Measurements from ENCODE around the gene STK35.

STK35 gene

GRCh38 chr20:2125474-2126112, 24.0 kb downstream of the STK35 start:
- H3K4me3 ChIP-seq (ENCODE audit: low read length) = no peak overlapping the region
- no peak for TF ChIP-seq CTCF (IDR thresholded peaks at IDR 0.05; ENCODE audit: insufficient read depth, low read depth, low read length, missing control alignments)
- DNase-seq (ENCODE audit: low read depth) = no peak

GRCh38 chr20:2127238-2127637, 25.6 kb downstream of the STK35 start:
- H3K4me3 ChIP-seq (ENCODE audit: low read length) = no peak overlapping the region
- TF ChIP-seq CTCF (IDR thresholded peaks at IDR 0.05; ENCODE audit: insufficient read depth, low read depth, low read length, missing control alignments) = no peak
- no peak for DNase-seq (ENCODE audit: low read depth)

- no peak for DNase-seq (ENCODE audit: low read depth)
- no peak overlapping the region for H3K4me3 ChIP-seq (ENCODE audit: low read length)
- TF ChIP-seq CTCF (IDR thresholded peaks at IDR 0.05; ENCODE audit: insufficient read depth, low read depth, low read length, missing control alignments) = no peak
Measured at GRCh38 chr20:2128542-2128941, 26.9 kb downstream of the STK35 start.

GRCh38 chr20:2130062-2130591, 28.5 kb downstream of the STK35 start:
- no peak for DNase-seq (ENCODE audit: low read depth)
- no peak for TF ChIP-seq CTCF (IDR thresholded peaks at IDR 0.05; ENCODE audit: insufficient read depth, low read depth, low read length, missing control alignments)
- no peak overlapping the region for H3K4me3 ChIP-seq (ENCODE audit: low read length)

GRCh38 chr20:2130683-2131082, 29.1 kb downstream of the STK35 start:
- no peak for TF ChIP-seq CTCF (IDR thresholded peaks at IDR 0.05; ENCODE audit: insufficient read depth, low read depth, low read length, missing control alignments)
- DNase-seq (ENCODE audit: low read depth) = no peak
- no peak overlapping the region for H3K4me3 ChIP-seq (ENCODE audit: low read length)

- TF ChIP-seq CTCF (IDR thresholded peaks at IDR 0.05; ENCODE audit: insufficient read depth, low read depth, low read length, missing control alignments) = no peak
- DNase-seq (ENCODE audit: low read depth) = peak; percentile 80
- no peak overlapping the region for H3K4me3 ChIP-seq (ENCODE audit: low read length)
Measured at GRCh38 chr20:2131366-2131765, 29.7 kb downstream of the STK35 start.

- TF ChIP-seq CTCF (IDR thresholded peaks at IDR 0.05; ENCODE audit: insufficient read depth, low read depth, low read length, missing control alignments) = no peak
- H3K4me3 ChIP-seq (ENCODE audit: low read length) = no peak overlapping the region
- DNase-seq (ENCODE audit: low read depth) = peak; percentile 90
Measured at GRCh38 chr20:2132461-2132901, 30.9 kb downstream of the STK35 start.
